Measurements from ENCODE around the gene RALY.
"Not testable (repeated sequence)": the region's sequence is repeated elsewhere in the genome, so short reads cannot be mapped to it uniquely, and the experiment has no call there.

RALY gene

DNA sequence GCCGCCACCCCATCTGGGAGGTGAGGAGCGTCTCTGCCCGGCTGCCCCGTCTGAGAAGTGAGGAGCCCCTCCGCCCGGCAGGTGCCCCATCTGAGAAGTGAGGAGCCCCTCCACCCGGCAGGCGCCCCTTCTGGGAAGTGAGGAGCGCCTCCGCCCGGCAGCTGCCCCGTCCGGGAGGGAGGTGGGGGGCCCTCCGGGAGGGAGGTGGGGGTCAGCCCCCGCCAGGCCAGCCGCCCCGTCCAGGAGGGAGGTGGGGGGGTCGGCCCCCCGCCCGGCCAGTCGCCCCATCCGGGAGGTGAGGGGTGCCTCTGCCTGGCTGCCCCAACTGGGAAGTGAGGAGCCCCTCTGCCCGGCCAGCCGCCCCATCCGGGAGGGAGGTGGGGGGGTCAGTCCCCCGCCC, 138.8 kb downstream of the RALY start:
- DNase-seq (ENCODE audit: low read depth in 1 of 2, low spot score in 1 of 2), result not testable (repeated sequence)

DNA sequence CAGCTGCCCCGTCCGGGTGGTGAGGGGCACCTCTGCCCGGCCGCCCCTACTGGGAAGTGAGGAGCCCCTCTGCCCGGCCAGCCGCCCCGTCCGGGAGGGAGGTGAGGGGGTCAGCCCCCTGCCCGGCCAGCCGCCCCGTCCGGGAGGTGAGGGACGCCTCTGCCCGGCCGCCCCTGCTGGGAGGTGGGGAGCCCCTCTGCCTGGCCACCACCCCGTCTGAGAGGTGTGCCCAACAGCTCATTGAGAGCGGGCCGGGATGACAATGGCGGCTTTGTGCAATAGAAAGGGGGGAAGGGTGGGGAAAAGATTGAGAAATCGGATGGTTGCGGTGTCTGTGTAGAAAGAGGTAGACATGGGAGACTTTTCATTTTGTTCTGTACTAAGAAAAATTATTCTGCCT, 139.2 kb downstream of the RALY start:
- DNase-seq (ENCODE audit: low read depth in 1 of 2, low spot score in 1 of 2), result not testable (repeated sequence)

DNA sequence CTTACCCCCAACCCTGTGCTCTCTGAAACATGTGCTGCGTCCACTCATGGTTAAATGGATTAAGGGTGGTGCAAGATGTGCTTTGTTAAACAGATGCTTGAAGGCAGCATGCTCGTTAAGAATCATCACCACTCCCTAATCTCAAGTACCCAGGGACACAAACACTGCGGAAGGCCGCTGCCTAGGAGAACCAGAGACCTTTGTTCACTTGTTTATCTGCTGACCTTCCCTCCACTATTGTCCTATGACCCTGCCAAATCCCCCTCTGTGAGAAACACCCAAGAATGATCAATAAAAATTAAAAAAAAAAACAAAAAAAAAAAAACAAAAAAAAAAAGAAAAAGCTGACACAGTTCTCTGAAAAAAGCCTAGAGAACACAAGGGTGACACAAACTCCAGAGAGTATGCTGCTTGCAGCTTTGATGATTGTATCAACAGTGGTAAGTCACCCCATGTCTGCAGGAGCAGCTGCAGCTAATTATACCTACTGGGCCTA, 139.7 kb downstream of the RALY start:
- not testable (repeated sequence) for DNase-seq (ENCODE audit: low read depth in 1 of 2, low spot score in 1 of 2)

Data from activated T-helper 1 cell treated with anti-CD3 and anti-CD28 coated beads, Interleukin-2, amount 50 U/mL, for 16 hours (primary cell).